H9 (cell line): ENCODE data around the gene GOLT1A. TPM values are rescaled to one million over a fixed set of nuclear protein-coding genes. Genes with fewer than 3 reads are reported as not detected.
A peak's percentile ranks its signal among the peaks of the same experiment; 100 is the strongest.

Source experiments
- DNase-seq: peaks from one replicate; pipeline ENCODE4 v3.0.0-alpha.2; 2017
- H2AFZ ChIP-seq: one replicate; pipeline ENCODE4 v1.6.1; 2013; ENCODE audit warnings: mild to moderate bottlenecking, low read length, control low read depth, moderate library complexity
- H2AK5ac ChIP-seq: 2 replicates; pipeline ENCODE4 v1.6.1; 2013; ENCODE audit warnings: low read length, control low read depth, mixed read lengths; ENCODE audit not compliant: insufficient read length
- H2BK120ac ChIP-seq: one replicate; pipeline ENCODE4 v1.6.1; 2013; ENCODE audit warnings: low read depth, mild to moderate bottlenecking, low read length, control low read depth, inconsistent platforms; ENCODE audit not compliant: poor library complexity, severe bottlenecking
- H2BK12ac ChIP-seq: 2 replicates; pipeline ENCODE4 v1.6.1; 2013; ENCODE audit warnings: low read length, control low read depth, mixed read lengths, low read depth; ENCODE audit not compliant: insufficient read length
- H2BK15ac ChIP-seq: 2 replicates; pipeline ENCODE4 v1.6.1; 2013; ENCODE audit warnings: low read depth, low read length, control low read depth
- H2BK20ac ChIP-seq: one replicate; pipeline ENCODE4 v1.6.1; 2013; ENCODE audit warnings: low read depth, mild to moderate bottlenecking, low read length, control low read depth, inconsistent platforms; ENCODE audit not compliant: poor library complexity, severe bottlenecking
- H2BK5ac ChIP-seq: 2 replicates; pipeline ENCODE4 v1.6.1; 2013; ENCODE audit warnings: low read length, control low read depth, mixed read lengths; ENCODE audit not compliant: insufficient read length
- H3K14ac ChIP-seq: 2 replicates; pipeline ENCODE4 v1.6.1; 2013; ENCODE audit warnings: low read length, control low read depth; ENCODE audit not compliant: insufficient read depth
- H3K18ac ChIP-seq: 2 replicates; pipeline ENCODE4 v1.6.1; 2013; ENCODE audit warnings: low read depth, mild to moderate bottlenecking, mixed read lengths, low read length, control low read depth; ENCODE audit not compliant: insufficient read length
- H3K23ac ChIP-seq: 2 replicates; pipeline ENCODE4 v1.6.1; 2013; ENCODE audit warnings: low read length, control low read depth, mixed read lengths, low read depth; ENCODE audit not compliant: insufficient read length
- H3K23me2 ChIP-seq: 2 replicates; pipeline ENCODE4 v1.6.1; 2013; ENCODE audit warnings: low read depth, mild to moderate bottlenecking, mixed read lengths, low read length, control low read depth; ENCODE audit not compliant: insufficient read length, poor library complexity, severe bottlenecking
- H3K27ac ChIP-seq: 2 replicates; pipeline ENCODE4 v1.5.1; 2013; ENCODE audit warnings: low read length, control low read depth, mixed read lengths, low read depth; ENCODE audit not compliant: insufficient read length
- H3K27me3 ChIP-seq: 2 replicates; pipeline ENCODE4 v1.6.1; 2013; ENCODE audit warnings: low read length, control low read depth, inconsistent platforms; ENCODE audit not compliant: insufficient read depth
- H3K4ac ChIP-seq: 2 replicates; pipeline ENCODE4 v1.6.1; 2013; ENCODE audit warnings: low read depth, mild to moderate bottlenecking, control low read depth, inconsistent platforms, low read length, moderate library complexity
- H3K4me1 ChIP-seq: 2 replicates; pipeline ENCODE4 v1.6.1; 2013; ENCODE audit warnings: low read length, control low read depth, inconsistent platforms; ENCODE audit not compliant: insufficient read depth
- H3K4me2 ChIP-seq: 2 replicates; pipeline ENCODE4 v1.6.1; 2013; ENCODE audit warnings: low read length, control low read depth, mixed read lengths; ENCODE audit not compliant: insufficient read length, insufficient read depth
- H3K56ac ChIP-seq: 2 replicates; pipeline ENCODE4 v1.6.1; 2013; ENCODE audit warnings: low read depth, mild to moderate bottlenecking, mixed read lengths, low read length, control low read depth; ENCODE audit not compliant: insufficient read length
- H3K79me1 ChIP-seq: 2 replicates; pipeline ENCODE4 v1.6.1; 2013; ENCODE audit warnings: low read depth, mild to moderate bottlenecking, moderate library complexity, low read length, control low read depth, inconsistent platforms; ENCODE audit not compliant: insufficient read depth, poor library complexity, severe bottlenecking
- H3K79me2 ChIP-seq: 2 replicates; pipeline ENCODE4 v1.6.1; 2013; ENCODE audit warnings: low read length, control low read depth, inconsistent platforms; ENCODE audit not compliant: insufficient read depth
- H3K9ac ChIP-seq: 2 replicates; pipeline ENCODE4 v1.6.1; 2013; ENCODE audit warnings: low read length, control low read depth, mixed read lengths; ENCODE audit not compliant: insufficient read length; ENCODE audit errors: extremely low read depth
- H3K9me3 ChIP-seq: one replicate; pipeline ENCODE4 v1.6.1; 2013; ENCODE audit warnings: low read depth, low read length, inconsistent platforms; ENCODE audit not compliant: control insufficient read depth
- H3T11ph ChIP-seq: one replicate; pipeline ENCODE4 v1.6.1; 2013; ENCODE audit warnings: mild to moderate bottlenecking, low read length, control low read depth, inconsistent platforms
- H4K20me1 ChIP-seq: one replicate; pipeline ENCODE4 v1.6.1; 2013; ENCODE audit not compliant: control insufficient read depth, insufficient read length, insufficient read depth
- H4K5ac ChIP-seq: 2 replicates; pipeline ENCODE4 v1.6.1; 2013; ENCODE audit warnings: low read depth, mild to moderate bottlenecking, mixed read lengths, low read length, control low read depth; ENCODE audit not compliant: insufficient read length
- H4K8ac ChIP-seq: replicated peaks from 2 replicates; pipeline ENCODE4 v1.6.1; 2013; ENCODE audit warnings: low read length, control low read depth, mixed read lengths, low read depth; ENCODE audit not compliant: insufficient read length
- H4K91ac ChIP-seq: 2 replicates; pipeline ENCODE4 v1.6.1; 2013; ENCODE audit warnings: low read depth, mild to moderate bottlenecking, moderate library complexity, mixed read lengths, low read length, control low read depth; ENCODE audit not compliant: insufficient read length
- H3K27ac Mint-ChIP-seq, 3 experiments: 2 replicates in 2 of 3; 3 replicates in 1 of 3; pipeline ENCODE4 v1.8.0; 2020 to 2021; ENCODE audit warnings: mixed read lengths in 3 of 3, mild to moderate bottlenecking in 1 of 3, moderate library complexity in 1 of 3
- H3K27me3 Mint-ChIP-seq: 2 replicates; pipeline ENCODE4 v1.8.0; 2021; ENCODE audit warnings: low read depth, mild to moderate bottlenecking, moderate library complexity, mixed read lengths
- H3K36me3 Mint-ChIP-seq, 3 experiments: 2 replicates in 2 of 3; 3 replicates in 1 of 3; pipeline ENCODE4 v1.8.0; 2020 to 2021; ENCODE audit warnings: low read depth in 3 of 3, mixed read lengths in 3 of 3; ENCODE audit not compliant: insufficient read depth in 1 of 3
- H3K4me1 Mint-ChIP-seq, 2 experiments: 2 replicates each; pipeline ENCODE4 v1.8.0; 2020; ENCODE audit warnings: mixed read lengths in 2 of 2
- H3K4me3 Mint-ChIP-seq, 2 experiments: 2 replicates in 1 of 2; 3 replicates in 1 of 2; pipeline ENCODE4 v1.8.0; 2020 to 2021; ENCODE audit warnings: mild to moderate bottlenecking in 2 of 2, mixed read lengths in 2 of 2, moderate library complexity in 1 of 2
- H3K9me3 Mint-ChIP-seq, 2 experiments: 2 replicates in 1 of 2; 3 replicates in 1 of 2; pipeline ENCODE4 v1.8.0; 2020; ENCODE audit warnings: mild to moderate bottlenecking in 2 of 2, mixed read lengths in 2 of 2, moderate library complexity in 1 of 2
- WGBS: extraction: QIAGEN DNeasy Blood & Tissue Kit; methylation state at CpG from one replicate; pipeline ENCODE4 v1.1.7; 2013; ENCODE audit warnings: missing lambda C conversion rate, low lambda C conversion rate, mixed read lengths; ENCODE audit not compliant: insufficient read length; ENCODE audit errors: extremely low coverage; 5-methylcytosine and 5-hydroxymethylcytosine counted together
- total RNA-seq: library from RNA; stranded (reverse); gene quantifications from 2 replicates; pipeline ENCODE4 v1.2.1, GENCODE V29; 2021
- TF ChIP-seq, protein P1 (sequence below): fragments of 200-600 bp; sonication (generic); conservative IDR thresholded peaks from 3 replicates; pipeline ENCODE4 v1.8.0; 2021; ENCODE audit warnings: antibody characterized with exemption, mild to moderate bottlenecking

GOLT1A gene
- total RNA-seq, 1 experiment from 2014 or later = 4.2 TPM

DNA sequence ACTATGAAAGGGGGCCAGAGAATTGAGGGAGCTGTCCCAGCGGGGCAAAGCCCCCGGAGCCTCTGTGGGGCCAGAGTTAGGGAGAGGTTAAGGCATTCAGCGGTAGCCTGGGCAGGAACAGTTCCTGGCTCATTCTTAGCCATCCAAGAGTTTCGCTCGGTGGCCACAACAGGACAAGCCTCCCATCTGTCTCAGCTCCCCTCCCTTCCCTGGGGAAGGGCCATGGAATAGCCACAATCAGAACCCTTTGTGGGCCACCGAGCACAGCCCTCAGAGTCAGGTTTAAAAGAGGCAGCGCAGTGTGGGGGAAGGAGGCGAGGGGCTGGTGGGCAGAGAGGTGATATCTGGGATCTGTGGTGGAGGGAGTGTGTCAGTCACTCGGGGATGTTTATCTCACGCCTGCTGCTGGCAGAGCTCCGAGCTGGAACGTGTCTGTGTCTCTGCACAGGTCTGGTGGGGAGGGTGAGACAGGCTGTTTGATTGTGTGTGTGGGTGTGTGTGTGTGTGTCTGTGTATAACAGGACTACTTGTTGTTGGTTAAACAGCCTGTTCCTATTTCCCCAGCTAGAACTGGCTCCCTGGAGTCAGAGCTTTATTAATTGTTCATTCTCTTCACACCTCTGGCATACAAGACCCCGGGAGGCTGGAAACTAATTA lies 49.6 kb upstream of the GOLT1A start:
- Histone ChIP-seq H4K5ac (no peak overlapping the region), H3K56ac (no peak overlapping the region), H3K27me3 (no peaks in the 10 kb centered on the region), H3K18ac (no peak overlapping the region), H3K23me2 (no peaks in the 10 kb centered on the region), H3K23ac (no peak overlapping the region), H4K8ac (no peak overlapping the region), H2AK5ac (no peak overlapping the region), H3K4ac (no peak overlapping the region), H2BK5ac (no peak overlapping the region), H2BK12ac (no peak overlapping the region), H3K9me3 (no peaks in the 10 kb centered on the region), H2BK120ac (no peak overlapping the region), H3T11ph (no peak overlapping the region), H3K4me2 (no peak overlapping the region), H4K91ac (no peak overlapping the region), H2BK20ac (no peak overlapping the region), H4K20me1 (no peaks in the 10 kb centered on the region), H3K79me2 (no peaks in the 10 kb centered on the region), H3K27ac (no peak overlapping the region), H3K14ac (no peak overlapping the region; the same call in 1 of the 2 replicates), H3K4me1 (no peaks in the 10 kb centered on the region), H3K79me1 (no peaks in the 10 kb centered on the region), H3K9ac (no peak overlapping the region), H2AFZ (no peak overlapping the region), H2BK15ac (no peak overlapping the region)
- Mint-ChIP-seq H3K4me3 (no peak overlapping the region), H3K27ac (peak overlapping the region; percentile 55 to 96 (median 85); a peak in 3 of 7 replicates), H3K27me3 (peaks cover 3% of the 10 kb centered on the region), H3K4me1 (peaks cover 6 to 13% of the 10 kb centered on the region in 2 experiments), H3K9me3 (no peaks in the 10 kb centered on the region), H3K36me3 (peaks cover 0 to 3% (median 0%) of the 10 kb centered on the region in 3 experiments; a peak in 3 of 7 replicates)
- no CpG with 5 or more reads among the region's 13 CpGs for WGBS
- DNase-seq = no peak
- TF ChIP-seq, protein P1, sequence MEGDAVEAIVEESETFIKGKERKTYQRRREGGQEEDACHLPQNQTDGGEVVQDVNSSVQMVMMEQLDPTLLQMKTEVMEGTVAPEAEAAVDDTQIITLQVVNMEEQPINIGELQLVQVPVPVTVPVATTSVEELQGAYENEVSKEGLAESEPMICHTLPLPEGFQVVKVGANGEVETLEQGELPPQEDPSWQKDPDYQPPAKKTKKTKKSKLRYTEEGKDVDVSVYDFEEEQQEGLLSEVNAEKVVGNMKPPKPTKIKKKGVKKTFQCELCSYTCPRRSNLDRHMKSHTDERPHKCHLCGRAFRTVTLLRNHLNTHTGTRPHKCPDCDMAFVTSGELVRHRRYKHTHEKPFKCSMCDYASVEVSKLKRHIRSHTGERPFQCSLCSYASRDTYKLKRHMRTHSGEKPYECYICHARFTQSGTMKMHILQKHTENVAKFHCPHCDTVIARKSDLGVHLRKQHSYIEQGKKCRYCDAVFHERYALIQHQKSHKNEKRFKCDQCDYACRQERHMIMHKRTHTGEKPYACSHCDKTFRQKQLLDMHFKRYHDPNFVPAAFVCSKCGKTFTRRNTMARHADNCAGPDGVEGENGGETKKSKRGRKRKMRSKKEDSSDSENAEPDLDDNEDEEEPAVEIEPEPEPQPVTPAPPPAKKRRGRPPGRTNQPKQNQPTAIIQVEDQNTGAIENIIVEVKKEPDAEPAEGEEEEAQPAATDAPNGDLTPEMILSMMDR = no peak
